Left renal cortex interstitium (tissue), 4 donors: ENCODE data around the gene STK4. TPM values are rescaled to one million over a fixed set of nuclear protein-coding genes. Genes with fewer than 3 reads are reported as not detected.

Experiments
- DNase-seq, 4 donors: peaks; one replicate each; pipeline ENCODE4 v3.0.0-alpha.2; 2013; ENCODE audit warnings: low read depth in 4 of 4, low spot score in 2 of 4, missing footprints in 1 of 4
- polyA plus RNA-seq, 4 donors: library from polyadenylated mRNA; unstranded; fragments of 120-200 nt; gene quantifications; one replicate each; pipeline ENCODE4 v1.2.1, GENCODE V29; 2013; ENCODE audit not compliant: insufficient read length in 4 of 4

STK4 gene
- 10 to 100 TPM; 15.5 to 21.1 (median 18.2) TPM for polyA plus RNA-seq

DNA sequence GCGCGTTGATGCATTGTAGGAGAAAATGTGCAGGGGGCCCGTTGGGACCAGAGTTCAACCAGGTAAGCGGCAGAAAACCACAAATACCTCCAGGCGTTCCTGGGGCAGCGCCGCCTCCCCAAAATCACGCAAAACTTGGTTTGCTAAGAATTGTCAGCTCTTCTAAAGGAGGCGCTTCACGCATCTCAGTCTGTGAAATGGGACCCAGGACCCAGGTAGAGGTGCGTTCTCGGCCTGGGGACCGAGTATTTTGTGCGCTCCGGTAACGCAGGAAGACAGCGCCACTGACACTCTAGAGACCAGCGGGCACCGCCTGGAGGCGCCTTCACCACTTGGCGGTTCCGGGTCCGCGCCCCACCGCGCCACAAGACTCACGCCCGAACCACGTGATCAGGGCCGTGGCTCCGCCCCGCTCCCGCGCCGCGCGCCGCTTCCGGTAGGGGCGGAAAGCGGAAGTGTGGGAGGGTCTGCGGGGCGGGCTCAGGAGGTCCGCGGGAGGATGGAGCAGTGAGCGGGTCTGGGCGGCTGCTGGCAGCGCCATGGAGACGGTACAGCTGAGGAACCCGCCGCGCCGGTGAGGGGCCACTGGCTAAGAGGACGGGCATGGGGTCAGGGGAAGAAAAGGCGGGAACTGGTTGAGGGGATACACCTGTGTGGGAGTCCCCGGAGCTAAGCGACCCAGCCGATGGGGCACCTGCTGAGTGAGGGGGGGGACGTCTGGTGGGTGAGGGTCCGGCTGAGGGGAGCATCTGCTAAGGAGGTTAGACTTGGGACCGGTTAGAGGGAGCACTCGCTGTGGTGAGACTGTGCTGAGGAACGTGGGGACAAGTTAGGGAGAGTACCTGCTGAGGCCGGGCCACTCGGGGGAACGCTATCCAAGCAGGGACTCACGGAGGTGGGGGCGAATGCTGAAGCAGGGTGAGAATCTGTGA is at the start of gene STK4:
STK4 (plus strand) TSS at position 483 of the 932 bp plus-strand sequence; CDS start at position 540, 57 bp downstream.
- peak; percentile 66 to 91 (median 82) for DNase-seq

DNA sequence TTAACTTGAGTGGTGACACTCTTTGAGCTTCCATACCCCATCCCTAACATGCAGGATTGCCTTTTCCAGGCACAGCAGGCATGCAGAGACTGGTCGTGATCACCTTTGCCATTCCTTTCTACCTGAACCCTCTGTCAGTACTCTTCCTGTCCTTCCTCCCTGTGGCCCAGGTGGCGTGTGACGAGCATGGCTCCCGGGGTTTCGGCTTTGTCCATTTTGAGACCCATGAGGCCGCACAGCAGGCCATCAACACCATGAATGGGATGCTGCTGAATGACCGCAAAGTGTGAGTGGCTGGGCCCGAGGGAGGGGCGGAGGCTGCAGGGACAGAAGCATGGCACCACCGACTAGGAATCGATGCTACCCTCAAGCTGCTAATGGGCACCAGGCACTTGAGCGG is 49.7 kb upstream of the STK4 start:
- DNase-seq, result no peak

DNA sequence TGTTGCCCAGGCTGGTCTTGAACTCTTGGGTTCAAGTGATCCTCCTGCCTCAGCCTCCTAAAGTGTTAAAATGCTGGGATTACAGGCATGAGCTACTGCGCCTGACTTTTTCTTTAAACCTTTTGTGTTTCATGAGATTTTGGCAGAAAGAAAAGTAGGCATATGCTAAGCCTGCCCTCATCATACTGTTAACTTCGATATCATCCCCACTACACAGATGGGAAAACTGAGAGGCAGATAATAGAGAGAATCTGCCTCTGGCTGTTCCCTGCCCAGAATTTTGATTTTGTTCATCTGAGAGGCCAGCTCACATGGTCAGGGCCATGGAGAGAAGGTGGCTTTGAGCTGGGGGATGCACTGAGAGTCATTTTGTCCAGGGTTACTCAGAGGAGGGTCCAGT is 48.9 kb upstream of the STK4 start:
- DNase-seq, result no peak

DNA sequence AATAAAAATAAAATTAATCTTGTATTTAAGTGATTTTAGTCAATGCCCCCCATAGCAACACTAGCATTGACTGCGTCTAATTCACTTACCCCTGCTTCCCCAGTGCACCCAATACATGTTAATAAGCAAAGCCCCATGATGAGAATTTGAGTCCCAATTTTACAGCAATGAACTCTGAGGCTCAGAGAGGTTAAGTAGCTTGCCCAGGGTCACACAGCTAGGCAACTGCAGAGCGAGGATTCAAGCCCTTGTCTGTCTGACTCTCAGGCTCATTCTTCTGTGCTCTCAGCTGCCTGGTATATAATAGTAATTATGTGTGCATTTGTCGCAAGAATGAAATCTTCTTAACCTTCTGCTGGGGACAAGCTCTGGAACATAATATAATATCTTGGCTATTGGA is 48.0 kb upstream of the STK4 start:
- DNase-seq, result no peak

DNA sequence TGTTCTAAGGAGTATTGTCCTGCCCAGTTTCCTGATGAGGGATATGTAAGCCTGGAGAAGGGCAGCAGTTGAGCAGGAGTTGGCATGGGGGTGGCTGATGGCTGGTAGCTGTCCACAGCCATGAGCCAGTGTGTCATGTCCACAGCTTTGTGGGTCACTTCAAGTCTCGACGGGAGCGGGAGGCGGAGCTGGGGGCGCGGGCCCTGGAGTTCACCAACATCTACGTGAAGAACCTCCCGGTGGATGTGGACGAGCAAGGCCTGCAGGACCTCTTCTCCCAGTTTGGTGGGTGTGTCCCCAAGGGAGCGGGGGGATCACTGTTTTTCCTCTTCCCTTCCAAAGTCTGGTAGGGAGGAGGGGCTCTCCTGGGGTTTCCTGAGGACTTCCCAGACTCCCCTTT is 47.6 kb upstream of the STK4 start:
- DNase-seq, result no peak

DNA sequence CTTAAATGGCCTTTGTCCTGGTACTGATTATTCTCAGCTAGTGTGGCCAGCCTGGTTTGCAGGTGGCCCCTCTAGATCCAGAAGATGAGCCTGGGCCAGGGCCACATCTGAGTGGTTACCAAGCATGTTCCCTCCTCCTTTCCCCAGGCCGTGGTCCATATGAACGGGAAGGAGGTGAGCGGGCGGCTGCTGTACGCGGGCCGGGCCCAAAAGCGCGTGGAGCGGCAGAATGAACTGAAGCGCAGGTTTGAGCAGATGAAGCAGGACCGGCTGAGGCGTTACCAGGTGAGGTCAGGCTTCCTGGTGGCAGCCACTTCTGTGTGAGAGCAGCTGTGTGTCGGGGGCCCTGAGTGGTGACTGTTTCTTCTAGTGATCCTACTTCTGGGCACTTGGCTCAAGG is 44.9 kb upstream of the STK4 start:
- DNase-seq, result no peak

DNA sequence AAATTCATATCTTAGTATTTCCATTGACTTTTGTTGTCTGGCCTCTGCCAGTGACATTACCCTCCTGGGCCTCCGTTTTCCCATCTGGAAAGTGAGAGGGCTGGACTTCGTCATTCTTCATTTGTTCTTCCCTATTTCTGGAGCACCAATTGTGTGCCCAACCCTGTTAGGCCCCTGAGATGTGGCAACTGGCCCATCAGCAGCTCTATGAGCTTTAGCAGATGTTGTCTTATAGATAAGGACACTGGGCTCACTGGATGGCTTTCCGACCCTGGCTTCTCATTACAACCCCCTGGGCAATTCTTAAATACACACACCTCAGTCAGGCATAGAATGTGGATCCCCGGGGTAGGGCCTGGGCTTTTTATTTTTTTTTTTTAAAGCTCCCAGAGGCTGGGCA is 41.8 kb upstream of the STK4 start:
- no peak for DNase-seq

DNA sequence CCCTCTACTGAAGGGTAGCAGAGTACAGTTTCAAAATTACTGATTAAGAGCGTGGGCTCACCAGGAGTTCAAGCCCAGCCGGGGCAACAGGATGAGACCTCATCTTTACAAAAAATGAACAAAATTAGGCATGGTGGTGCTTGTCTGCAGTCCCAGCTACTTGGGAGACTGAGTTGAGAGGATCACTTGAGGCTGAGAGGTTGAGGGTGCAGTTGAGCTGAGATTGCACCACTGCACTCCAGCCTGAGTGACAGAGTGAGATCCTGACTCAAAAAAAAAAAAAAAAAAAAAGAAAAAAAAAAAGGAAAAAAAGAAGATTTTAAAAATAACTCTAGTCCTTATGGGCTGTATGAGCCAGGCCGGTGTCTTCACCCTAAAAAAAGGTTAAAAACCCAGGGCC is 37.7 kb upstream of the STK4 start:
- DNase-seq, result no peak

DNA sequence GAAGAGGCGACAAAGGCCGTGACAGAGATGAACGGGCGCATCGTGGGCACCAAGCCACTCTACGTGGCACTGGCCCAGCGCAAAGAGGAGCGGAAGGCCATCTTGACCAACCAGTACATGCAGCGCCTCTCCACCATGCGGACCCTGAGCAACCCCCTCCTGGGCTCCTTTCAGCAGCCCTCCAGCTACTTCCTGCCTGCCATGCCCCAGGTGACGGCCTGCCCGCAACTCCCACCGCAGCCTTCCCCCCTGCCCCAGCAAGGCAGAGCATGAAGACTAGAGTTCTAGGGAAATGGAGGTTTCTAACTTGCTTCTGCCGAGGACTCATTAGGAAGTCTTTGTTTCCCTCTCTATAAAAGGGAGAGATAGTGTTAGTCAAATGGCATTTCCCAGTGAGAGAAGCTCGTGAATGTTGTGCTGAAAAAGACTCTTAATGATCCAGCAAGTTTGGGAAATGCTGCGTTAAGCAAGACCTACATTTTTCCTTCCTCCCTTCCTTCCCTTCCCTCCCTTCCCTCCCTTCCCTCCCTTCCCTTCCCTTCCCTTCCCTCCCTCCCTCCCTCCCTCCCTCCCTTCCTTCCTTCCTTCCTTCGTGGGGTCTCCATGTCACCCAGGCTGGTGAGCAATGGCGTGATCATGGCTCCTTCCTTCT is 35.7 kb upstream of the STK4 start:
- no peak for DNase-seq

DNA sequence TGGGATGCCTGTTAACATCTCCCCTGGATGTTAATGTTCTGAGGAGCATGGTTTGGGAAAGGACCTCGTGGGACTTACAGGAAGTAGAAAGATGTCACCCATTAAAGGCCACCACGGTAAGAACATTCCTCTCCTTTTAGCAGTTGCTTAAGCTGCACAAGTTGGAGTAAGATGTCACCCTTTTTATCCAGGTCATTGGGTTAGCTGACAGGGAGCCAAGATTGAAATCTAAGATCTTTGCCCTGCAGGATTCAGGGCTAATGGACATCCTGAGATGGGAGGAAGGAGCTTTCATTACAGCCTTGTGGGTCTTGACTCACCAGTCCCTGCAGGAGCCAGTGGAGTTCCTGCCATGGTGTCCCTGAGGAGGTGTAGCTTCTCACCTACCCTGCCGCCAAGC is 34.4 kb upstream of the STK4 start:
- no peak for DNase-seq

DNA sequence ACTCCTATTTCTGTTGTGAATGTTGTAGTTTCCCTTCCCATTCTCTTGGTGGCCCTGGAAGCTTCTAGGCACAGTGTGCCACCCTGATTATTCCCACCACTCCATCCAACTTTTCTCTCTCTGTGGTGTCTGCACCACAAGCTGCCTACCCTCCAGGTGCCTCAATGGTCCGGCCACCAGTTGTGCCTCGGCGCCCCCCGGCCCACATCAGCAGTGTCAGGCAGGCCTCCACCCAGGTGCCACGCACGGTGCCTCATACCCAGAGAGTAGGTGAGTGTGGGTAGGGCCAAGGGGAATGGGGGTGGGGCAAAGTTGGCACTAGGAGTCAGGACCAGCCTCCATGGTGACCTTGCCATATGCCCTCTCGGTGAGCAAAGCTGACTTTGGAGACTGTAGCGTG is 33.4 kb upstream of the STK4 start:
- DNase-seq, result no peak

DNA sequence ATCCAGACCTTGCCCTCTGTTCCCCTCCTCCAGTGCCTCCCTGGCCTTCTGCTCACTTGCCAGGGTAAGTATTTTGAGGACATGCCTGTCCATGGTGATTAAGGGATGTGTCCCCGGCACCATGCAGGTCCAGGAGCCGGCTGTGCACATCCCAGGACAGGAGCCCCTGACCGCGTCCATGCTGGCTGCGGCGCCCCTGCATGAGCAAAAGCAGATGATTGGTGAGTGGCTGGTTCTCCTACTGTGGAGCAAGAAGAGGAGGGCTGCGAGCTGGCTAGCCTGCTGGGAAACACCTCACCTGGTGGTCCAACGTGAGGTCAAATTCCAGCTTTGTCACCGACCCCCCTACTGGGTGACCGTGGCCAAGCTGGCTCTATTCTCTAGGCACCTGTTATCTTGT is 29.8 kb upstream of the STK4 start:
- DNase-seq, result no peak

DNA sequence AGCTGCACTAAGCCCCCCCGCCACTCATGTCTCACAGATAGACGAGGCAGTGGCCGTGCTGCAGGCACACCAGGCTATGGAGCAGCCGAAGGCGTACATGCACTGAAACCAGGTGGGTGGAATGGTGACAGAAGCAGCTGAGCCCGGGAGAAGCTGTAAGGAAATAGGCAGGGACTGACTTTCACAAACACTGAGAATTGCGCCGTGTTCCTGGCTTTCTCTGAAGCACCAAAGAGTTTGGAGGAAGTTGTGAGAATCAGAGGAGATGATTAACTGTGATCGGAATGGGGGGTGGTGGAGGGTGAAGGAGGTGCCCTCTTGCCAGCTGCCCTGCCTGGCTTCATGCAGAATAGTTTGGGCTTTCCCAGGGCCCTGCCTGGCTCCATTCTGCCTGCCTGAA is 27.7 kb upstream of the STK4 start:
- no peak for DNase-seq

DNA sequence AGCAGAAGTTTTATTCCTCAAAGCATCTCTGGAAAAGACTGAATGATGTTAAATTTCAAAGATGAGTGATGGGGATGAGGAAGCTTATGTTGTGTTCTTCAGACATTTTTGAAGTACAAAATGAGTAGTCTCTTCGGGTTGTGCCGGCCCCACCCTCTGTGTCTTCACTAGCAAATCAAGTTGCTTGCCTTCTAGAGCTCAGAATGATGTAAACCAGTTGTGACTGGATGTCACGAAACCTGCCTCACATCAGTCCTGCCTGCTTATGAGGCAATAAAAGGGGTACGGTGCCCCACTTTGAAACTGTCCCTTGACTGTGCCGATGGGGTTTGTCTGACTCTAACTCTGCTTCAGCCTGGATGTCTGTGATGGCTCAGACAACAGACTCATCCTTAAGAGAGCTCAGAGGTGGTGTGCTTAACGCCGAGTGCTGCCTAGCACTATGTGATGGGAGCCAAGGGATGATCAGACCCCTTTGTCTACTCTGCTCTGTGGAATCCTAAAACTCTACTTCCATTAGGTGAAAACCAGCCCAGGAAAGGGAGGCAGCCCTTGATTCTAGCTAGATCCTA is 25.1 kb upstream of the STK4 start:
- DNase-seq, result no peak

DNA sequence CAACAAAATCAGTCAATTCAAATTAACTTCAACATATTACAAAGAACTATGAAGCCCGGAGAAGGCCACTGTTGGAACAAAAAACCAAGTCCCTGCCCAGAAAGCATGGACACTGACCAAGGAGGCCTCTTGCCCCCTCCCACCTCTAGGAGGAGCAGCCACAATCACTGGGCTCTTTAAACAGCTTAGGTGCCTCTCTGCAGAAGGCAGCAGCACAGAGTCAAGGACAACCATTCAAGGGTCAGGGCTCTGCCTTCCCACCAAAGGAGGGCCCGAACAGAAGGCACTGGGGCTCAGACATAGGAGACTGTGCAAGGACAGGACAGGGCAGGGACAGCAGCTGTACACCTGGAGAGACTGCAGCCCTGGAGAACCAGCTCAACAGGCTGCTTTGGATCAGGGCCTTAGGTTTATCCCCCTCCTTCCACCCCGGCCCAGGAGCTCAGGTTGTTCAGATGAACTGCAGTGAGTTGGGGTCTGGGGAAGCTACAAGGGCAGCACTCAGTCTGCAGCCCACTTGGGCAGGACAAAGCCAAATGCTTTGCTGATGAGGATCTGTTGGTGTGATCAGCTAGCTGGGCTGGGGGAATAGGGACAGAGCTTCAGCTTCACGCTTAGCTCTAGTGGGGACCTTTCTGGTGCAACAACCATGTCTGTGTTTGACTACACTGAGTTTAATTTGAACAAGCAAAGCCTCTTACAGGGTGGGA is 23.9 kb upstream of the STK4 start:
- DNase-seq, result no peak

DNA sequence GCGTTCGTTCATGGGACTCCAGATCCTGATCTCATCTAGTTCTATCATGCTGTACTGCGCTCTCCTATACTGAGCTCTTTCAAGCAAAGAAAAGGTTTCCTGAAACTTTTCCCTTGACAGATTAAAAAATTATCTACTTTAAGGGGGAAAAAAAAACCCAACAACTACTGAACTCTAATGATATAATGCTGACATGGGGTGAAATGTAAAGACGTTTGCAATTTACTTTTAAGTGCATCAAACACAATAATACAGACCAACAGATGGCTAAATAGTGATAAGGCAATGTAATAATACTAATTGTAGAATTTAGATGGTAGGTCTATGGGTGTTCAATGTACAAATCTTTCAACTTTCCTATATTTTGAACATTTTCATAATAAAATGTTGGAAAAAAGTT is 22.5 kb upstream of the STK4 start:
- DNase-seq, result no peak

DNA sequence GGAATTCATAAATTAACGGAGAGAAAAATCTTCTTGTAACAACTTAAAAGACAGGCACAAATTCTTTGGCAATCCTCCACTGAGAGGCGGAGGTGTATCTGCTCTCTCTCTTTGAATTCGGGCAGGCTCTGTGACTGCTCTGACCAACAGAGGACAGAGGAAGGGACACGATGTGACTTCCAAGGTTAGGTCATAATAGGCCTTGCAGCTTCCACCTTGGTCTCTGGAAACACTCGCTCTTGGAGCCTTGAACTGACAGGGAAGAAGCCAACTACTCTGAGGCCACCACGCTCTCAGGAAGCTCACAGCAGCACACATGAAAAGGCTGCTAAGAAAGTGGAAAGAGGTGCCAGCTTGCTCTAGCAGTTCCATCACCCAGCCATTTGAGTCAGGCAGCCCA is 21.1 kb upstream of the STK4 start:
- DNase-seq, result no peak

DNA sequence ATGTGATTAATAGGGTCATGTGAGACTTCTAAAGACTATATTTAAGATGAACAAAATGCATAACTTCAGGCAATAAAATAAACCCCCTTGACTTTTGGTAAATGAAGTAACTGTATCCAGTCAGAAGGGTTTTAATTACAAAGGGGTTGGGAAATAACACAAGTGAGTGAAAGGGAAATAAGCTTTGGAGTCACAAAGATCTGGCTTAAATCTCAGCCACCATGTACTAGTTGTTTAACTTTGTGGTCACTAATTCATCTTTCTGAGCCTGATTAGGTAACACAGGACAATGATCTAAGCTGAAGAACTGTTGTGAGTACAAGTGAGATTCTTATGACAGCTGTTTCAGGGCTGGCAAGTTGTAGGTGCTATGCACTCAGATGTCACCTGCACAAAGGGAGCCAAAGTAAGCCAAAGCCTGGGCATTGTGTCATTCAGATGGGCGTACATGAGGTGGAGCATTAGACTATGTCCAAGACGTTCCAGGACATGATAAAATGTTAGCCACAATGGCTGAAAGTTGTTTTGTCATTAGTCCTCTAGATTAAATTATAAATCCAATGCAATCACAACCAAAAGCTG is 19.9 kb upstream of the STK4 start:
- DNase-seq, result no peak

DNA sequence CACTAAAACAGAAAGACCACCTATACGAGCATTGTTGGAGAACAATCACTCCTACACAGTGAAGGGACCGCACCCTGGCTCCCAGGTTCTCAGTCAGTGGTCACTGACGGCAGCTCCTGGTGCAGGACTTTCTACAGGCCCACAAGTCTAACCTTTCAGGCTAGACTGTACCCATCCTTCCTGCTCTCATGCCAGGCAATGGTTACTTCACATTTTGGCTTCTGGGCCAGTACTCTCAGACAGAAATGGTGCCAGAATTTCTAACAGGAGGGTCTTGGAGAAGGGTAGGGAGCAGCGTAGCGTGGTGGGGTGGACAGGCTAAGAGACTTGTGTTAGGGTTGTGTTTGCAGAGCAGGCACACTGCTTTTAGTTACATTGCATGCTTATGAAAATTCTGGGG is 18.2 kb upstream of the STK4 start:
- no peak for DNase-seq

DNA sequence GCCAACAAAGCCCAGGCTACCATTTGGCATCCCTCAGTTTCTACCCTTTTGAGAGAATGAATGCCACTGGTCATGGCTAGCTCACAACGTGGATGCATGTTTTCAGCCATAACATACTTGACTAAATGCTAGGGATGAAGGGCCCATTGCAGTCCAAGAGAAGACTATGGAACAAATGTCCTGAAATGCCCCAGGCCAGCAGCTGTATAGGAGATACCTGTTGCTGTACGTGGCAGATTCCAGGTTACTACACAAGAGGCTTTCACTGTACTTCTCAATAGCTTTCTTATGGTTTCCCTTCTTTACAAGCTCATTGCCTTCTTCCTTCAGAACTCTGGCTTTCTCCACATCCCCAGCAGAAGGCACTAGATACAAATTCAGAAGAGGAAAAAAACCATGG is 17.8 kb upstream of the STK4 start:
- no peak for DNase-seq

DNA sequence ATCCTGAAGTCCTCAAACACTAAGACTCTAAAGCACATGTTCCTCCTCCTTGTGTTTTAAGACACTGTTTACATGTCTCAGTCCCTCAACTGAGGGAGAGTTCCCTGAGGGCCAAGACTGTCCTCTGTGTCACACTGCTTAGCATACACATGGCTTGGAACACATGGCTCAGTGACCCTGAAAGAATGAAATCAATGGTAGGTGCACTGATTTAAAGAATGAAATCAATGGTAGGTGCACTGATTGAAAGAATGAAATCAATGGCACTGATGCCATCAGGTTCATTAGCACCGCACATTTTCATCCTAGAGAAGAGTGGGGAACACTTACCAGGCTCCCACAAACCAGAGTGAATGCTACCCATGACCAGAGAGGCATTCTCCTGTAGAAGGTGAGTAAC is 15.9 kb upstream of the STK4 start:
- DNase-seq, result no peak
